ENCODE measurements around the gene NLK. TPM values are rescaled to one million over a fixed set of nuclear protein-coding genes. Genes with fewer than 3 reads are reported as not detected.
"Not testable (repeated sequence)": the region's sequence is repeated elsewhere in the genome, so short reads cannot be mapped to it uniquely, and the experiment has no call there.

Gene NLK
- total and polyA plus RNA-seq, 5 donors = 11.7 to 28.1 (median 21.9) TPM

- no peaks in the 10 kb centered on the region for H3K4me1 ChIP-seq (ENCODE audit: control insufficient read depth, insufficient read depth, low read length)
- no peak overlapping the region for H3K4me3 ChIP-seq (ENCODE audit: low read length)
- no peak for ATAC-seq
- 92% methylated on average over 2 of the region's 2 CpGs for WGBS
- H3K9me3 ChIP-seq (ENCODE audit: control insufficient read depth, low read length) = no peaks in the 10 kb centered on the region
- intact Hi-C loops (cut with DNase I) = no loop called here
- H3K27me3 ChIP-seq (ENCODE audit: control insufficient read depth, insufficient read depth) = no peaks in the 10 kb centered on the region
- H3K27ac ChIP-seq (ENCODE audit: low read length) = no peak overlapping the region
- DNase-seq = no peak
These were observed 30.6 kb downstream of the NLK start for GRCh38 chr17:28072936-28073533.

GRCh38 chr17:28074010-28074409, 31.5 kb downstream of the NLK start:
- no peaks in the 10 kb centered on the region for H3K4me1 ChIP-seq (ENCODE audit: control insufficient read depth, insufficient read depth, low read length)
- H3K4me3 ChIP-seq (ENCODE audit: low read length) = no peak overlapping the region
- WGBS = 89% methylated on average over 3 of the region's 3 CpGs
- H3K9me3 ChIP-seq (ENCODE audit: control insufficient read depth, low read length) = no peaks in the 10 kb centered on the region
- intact Hi-C loops (cut with DNase I) = no loop called here
- no peak overlapping the region for H3K27ac ChIP-seq (ENCODE audit: low read length)
- H3K27me3 ChIP-seq (ENCODE audit: control insufficient read depth, insufficient read depth) = no peaks in the 10 kb centered on the region
- no peak for DNase-seq
- no peak for ATAC-seq

GRCh38 chr17:28076144-28076543, 33.7 kb downstream of the NLK start:
- Histone ChIP-seq H3K9me3 (ENCODE audit: control insufficient read depth, low read length) (no peaks in the 10 kb centered on the region), H3K4me3 (ENCODE audit: low read length) (no peak overlapping the region), H3K27me3 (ENCODE audit: control insufficient read depth, insufficient read depth) (no peaks in the 10 kb centered on the region), H3K27ac (ENCODE audit: low read length) (no peak overlapping the region), H3K4me1 (ENCODE audit: control insufficient read depth, insufficient read depth, low read length) (no peaks in the 10 kb centered on the region)
- no peak for DNase-seq
- intact Hi-C loops (cut with DNase I) = no loop called here
- ATAC-seq = no peak
- 70% methylated on average over 1 of the region's 1 CpG for WGBS

GRCh38 chr17:28077140-28077539, 34.7 kb downstream of the NLK start:
- DNase-seq; H3K27me3 ChIP-seq (ENCODE audit: control insufficient read depth, insufficient read depth); H3K4me3 ChIP-seq (ENCODE audit: low read length); H3K4me1 ChIP-seq (ENCODE audit: control insufficient read depth, insufficient read depth, low read length); intact Hi-C loops (cut with DNase I); ATAC-seq; H3K9me3 ChIP-seq (ENCODE audit: control insufficient read depth, low read length); H3K27ac ChIP-seq (ENCODE audit: low read length): not testable (repeated sequence)
- 94% methylated on average over 6 of the region's 6 CpGs for WGBS

GRCh38 chr17:28078341-28079229, 36.1 kb downstream of the NLK start:
- Histone ChIP-seq H3K27ac (ENCODE audit: low read length) (no peak overlapping the region), H3K27me3 (ENCODE audit: control insufficient read depth, insufficient read depth) (no peaks in the 10 kb centered on the region), H3K4me3 (ENCODE audit: low read length) (no peak overlapping the region), H3K9me3 (ENCODE audit: control insufficient read depth, low read length) (no peaks in the 10 kb centered on the region), H3K4me1 (ENCODE audit: control insufficient read depth, insufficient read depth, low read length) (no peaks in the 10 kb centered on the region)
- intact Hi-C loops (cut with DNase I) = no loop called here
- DNase-seq = no peak
- ATAC-seq = no peak
- 80% methylated on average over 3 of the region's 3 CpGs for WGBS

GRCh38 chr17:28081467-28081866, 39.0 kb downstream of the NLK start:
- intact Hi-C loops (cut with DNase I) = no loop called here
- no peak overlapping the region for H3K4me3 ChIP-seq (ENCODE audit: low read length)
- H3K9me3 ChIP-seq (ENCODE audit: control insufficient read depth, low read length) = no peaks in the 10 kb centered on the region
- peaks cover 1% of the 10 kb centered on the region for H3K4me1 ChIP-seq (ENCODE audit: control insufficient read depth, insufficient read depth, low read length)
- H3K27ac ChIP-seq (ENCODE audit: low read length) = no peak overlapping the region
- ATAC-seq = no peak
- no peak for DNase-seq
- WGBS = 92% methylated on average over 2 of the region's 2 CpGs
- H3K27me3 ChIP-seq (ENCODE audit: control insufficient read depth, insufficient read depth) = no peaks in the 10 kb centered on the region

GRCh38 chr17:28085766-28086165, 43.3 kb downstream of the NLK start:
- no peak for ATAC-seq
- 99% methylated on average over 2 of the region's 2 CpGs for WGBS
- no peaks in the 10 kb centered on the region for H3K27me3 ChIP-seq (ENCODE audit: control insufficient read depth, insufficient read depth)
- H3K4me3 ChIP-seq (ENCODE audit: low read length) = no peak overlapping the region
- H3K9me3 ChIP-seq (ENCODE audit: control insufficient read depth, low read length) = no peaks in the 10 kb centered on the region
- no peak for DNase-seq
- peaks cover 1% of the 10 kb centered on the region for H3K4me1 ChIP-seq (ENCODE audit: control insufficient read depth, insufficient read depth, low read length)
- intact Hi-C loops (cut with DNase I) = no loop called here
- H3K27ac ChIP-seq (ENCODE audit: low read length) = no peak overlapping the region

- intact Hi-C loops (cut with DNase I) = no loop called here
- Histone ChIP-seq H3K9me3 (ENCODE audit: control insufficient read depth, low read length) (no peaks in the 10 kb centered on the region), H3K4me1 (ENCODE audit: control insufficient read depth, insufficient read depth, low read length) (peaks cover 1% of the 10 kb centered on the region), H3K4me3 (ENCODE audit: low read length) (no peak overlapping the region), H3K27ac (ENCODE audit: low read length) (no peak overlapping the region), H3K27me3 (ENCODE audit: control insufficient read depth, insufficient read depth) (no peaks in the 10 kb centered on the region)
- ATAC-seq = no peak
- no peak for DNase-seq
- whole genome bisulfite sequencing = 97% methylated on average over 4 of the region's 4 CpGs
These were observed 44.0 kb downstream of the NLK start for GRCh38 chr17:28086519-28086918.

GRCh38 chr17:28087743-28088142, 45.3 kb downstream of the NLK start:
- no peak overlapping the region for H3K27ac ChIP-seq (ENCODE audit: low read length)
- H3K9me3 ChIP-seq (ENCODE audit: control insufficient read depth, low read length) = no peaks in the 10 kb centered on the region
- H3K4me1 ChIP-seq (ENCODE audit: control insufficient read depth, insufficient read depth, low read length) = peaks cover 1% of the 10 kb centered on the region
- no peaks in the 10 kb centered on the region for H3K27me3 ChIP-seq (ENCODE audit: control insufficient read depth, insufficient read depth)
- no peak for ATAC-seq
- intact Hi-C loops (cut with DNase I) = no loop called here
- no peak overlapping the region for H3K4me3 ChIP-seq (ENCODE audit: low read length)
- DNase-seq = no peak

- 91% methylated on average over 4 of the region's 4 CpGs for whole genome bisulfite sequencing
- H3K4me1 ChIP-seq (ENCODE audit: control insufficient read depth, insufficient read depth, low read length) = peaks cover 3% of the 10 kb centered on the region
- no peak overlapping the region for H3K27ac ChIP-seq (ENCODE audit: low read length)
- H3K9me3 ChIP-seq (ENCODE audit: control insufficient read depth, low read length) = no peaks in the 10 kb centered on the region
- intact Hi-C loops (cut with DNase I) = no loop called here
- no peak overlapping the region for H3K4me3 ChIP-seq (ENCODE audit: low read length)
- ATAC-seq (no peak), DNase-seq (no peak)
- no peaks in the 10 kb centered on the region for H3K27me3 ChIP-seq (ENCODE audit: control insufficient read depth, insufficient read depth)
These were observed 48.1 kb downstream of the NLK start for GRCh38 chr17:28090551-28090950.

GRCh38 chr17:28092088-28092487, 49.6 kb downstream of the NLK start:
- 93% methylated on average over 1 of the region's 1 CpG for WGBS
- Histone ChIP-seq H3K4me3 (ENCODE audit: low read length) (no peak overlapping the region), H3K27ac (ENCODE audit: low read length) (no peak overlapping the region), H3K27me3 (ENCODE audit: control insufficient read depth, insufficient read depth) (no peaks in the 10 kb centered on the region), H3K4me1 (ENCODE audit: control insufficient read depth, insufficient read depth, low read length) (peaks cover 3% of the 10 kb centered on the region), H3K9me3 (ENCODE audit: control insufficient read depth, low read length) (no peaks in the 10 kb centered on the region)
- intact Hi-C loops (cut with DNase I) = no loop called here
- ATAC-seq = no peak
- DNase-seq = no peak

Measured in right cardiac atrium (tissue), 5 donors.